Peyer's patch (tissue), 4 donors: ENCODE results near the gene TAMM41.

ENCODE experiments used
- POLR2A ChIP-seq, 2 donors: fragments of 450-650 bp; IDR thresholded peaks; one replicate each; pipeline ENCODE4 v1.5.1; 2017; ENCODE audit warnings: antibody characterized with exemption in 2 of 2, mild to moderate bottlenecking in 2 of 2, moderate library complexity in 2 of 2
- TF ChIP-seq, protein P1 (sequence below), 6 experiments: fragments of 450-650 bp in 4 of 6; fragments of 200-600 bp in 2 of 6; sonication (generic) in 1 of 6; IDR thresholded peaks; one replicate each; pipeline ENCODE4 v1.5.1; 2017 to 2019; ENCODE audit warnings: antibody characterized with exemption in 6 of 6, mild to moderate bottlenecking in 3 of 6, moderate library complexity in 1 of 6

GRCh38 chr3:11847607-11848006, 922 bp upstream of the TAMM41 start:
- TF ChIP-seq, protein P1, sequence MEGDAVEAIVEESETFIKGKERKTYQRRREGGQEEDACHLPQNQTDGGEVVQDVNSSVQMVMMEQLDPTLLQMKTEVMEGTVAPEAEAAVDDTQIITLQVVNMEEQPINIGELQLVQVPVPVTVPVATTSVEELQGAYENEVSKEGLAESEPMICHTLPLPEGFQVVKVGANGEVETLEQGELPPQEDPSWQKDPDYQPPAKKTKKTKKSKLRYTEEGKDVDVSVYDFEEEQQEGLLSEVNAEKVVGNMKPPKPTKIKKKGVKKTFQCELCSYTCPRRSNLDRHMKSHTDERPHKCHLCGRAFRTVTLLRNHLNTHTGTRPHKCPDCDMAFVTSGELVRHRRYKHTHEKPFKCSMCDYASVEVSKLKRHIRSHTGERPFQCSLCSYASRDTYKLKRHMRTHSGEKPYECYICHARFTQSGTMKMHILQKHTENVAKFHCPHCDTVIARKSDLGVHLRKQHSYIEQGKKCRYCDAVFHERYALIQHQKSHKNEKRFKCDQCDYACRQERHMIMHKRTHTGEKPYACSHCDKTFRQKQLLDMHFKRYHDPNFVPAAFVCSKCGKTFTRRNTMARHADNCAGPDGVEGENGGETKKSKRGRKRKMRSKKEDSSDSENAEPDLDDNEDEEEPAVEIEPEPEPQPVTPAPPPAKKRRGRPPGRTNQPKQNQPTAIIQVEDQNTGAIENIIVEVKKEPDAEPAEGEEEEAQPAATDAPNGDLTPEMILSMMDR (IDR thresholded peaks at IDR 0.05), result peak in 1 of 6 experiments; percentile 7
- no peak for TF ChIP-seq POLR2A (IDR thresholded peaks at IDR 0.05)
